ENCODE results near the gene ASCC1.

ASCC1 gene

DNA sequence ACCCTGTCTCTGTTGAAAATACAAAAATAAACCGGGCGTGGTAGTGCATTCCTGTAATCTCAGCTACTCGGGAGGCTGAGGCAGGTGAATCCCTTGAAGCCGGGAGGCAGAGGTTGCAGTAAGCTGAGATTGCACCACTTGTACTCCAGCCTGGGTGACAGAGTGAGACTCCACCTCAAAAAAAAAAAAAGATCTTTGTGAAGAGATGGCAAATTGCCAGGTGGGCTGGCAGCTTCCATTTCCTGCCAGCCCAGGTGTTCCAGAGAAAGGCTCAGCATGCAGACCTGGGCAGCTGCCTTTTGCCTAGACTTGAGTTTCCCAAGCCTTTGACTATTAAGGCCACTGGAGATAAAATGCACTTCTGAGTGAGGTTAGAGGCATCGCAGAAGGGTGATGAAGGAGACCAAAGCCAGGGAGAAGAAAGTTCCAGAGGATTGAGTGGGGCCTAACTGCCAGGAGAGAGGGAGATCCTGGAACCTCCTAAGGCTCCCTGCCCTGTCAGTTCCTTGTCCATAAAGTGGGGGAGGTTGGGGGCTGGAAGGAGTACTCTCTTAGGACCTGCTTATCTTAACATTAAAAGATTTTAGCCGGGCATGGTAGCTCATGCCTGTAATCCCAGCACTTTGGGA, 47.7 kb upstream of the ASCC1 start:
- Histone ChIP-seq H2AFZ (ENCODE audit: low read depth, low read length) (no peak overlapping the region), H3K9me3 (ENCODE audit: insufficient read depth, low read length, severe bottlenecking) (no peaks in the 10 kb centered on the region), H3K4me2 (ENCODE audit: insufficient read depth, low read length) (peak overlapping the region; percentile 50), H4K20me1 (ENCODE audit: insufficient read depth, low read length) (no peaks in the 10 kb centered on the region), H3K4me3 (ENCODE audit: low read depth in 1 of 2, low read length in 2 of 2) (peak overlapping the region in 1 of 2 experiments; percentile 32; a peak in 1 of 4 replicates), H3K9ac (ENCODE audit: low read depth, low read length) (peak overlapping the region; percentile 28), H3K27me3 (ENCODE audit: insufficient read depth, low read length, poor library complexity) (no peaks in the 10 kb centered on the region), H3K27ac (ENCODE audit: low read length) (peak overlapping the region; percentile 80), H3K36me3 (ENCODE audit: insufficient read depth, low read length) (no peaks in the 10 kb centered on the region), H3K79me2 (ENCODE audit: insufficient read depth, low read length) (no peaks in the 10 kb centered on the region), H3K4me1 (ENCODE audit: insufficient read depth, low read length) (peaks cover 70% of the 10 kb centered on the region)
- ATAC-seq (ENCODE audit: insufficient read depth, low read depth) (peak; percentile 43), DNase-seq (peak; percentile 82)
- no peak for TF ChIP-seq CTCF (IDR thresholded peaks at IDR 0.05; ENCODE audit: borderline replicate concordance, extremely low read depth, low read length, poor library complexity, severe bottlenecking)
- TF ChIP-seq EZH2 (IDR thresholded peaks at IDR 0.05; ENCODE audit: borderline replicate concordance, low read depth, low read length, severe bottlenecking), result no peak

DNA sequence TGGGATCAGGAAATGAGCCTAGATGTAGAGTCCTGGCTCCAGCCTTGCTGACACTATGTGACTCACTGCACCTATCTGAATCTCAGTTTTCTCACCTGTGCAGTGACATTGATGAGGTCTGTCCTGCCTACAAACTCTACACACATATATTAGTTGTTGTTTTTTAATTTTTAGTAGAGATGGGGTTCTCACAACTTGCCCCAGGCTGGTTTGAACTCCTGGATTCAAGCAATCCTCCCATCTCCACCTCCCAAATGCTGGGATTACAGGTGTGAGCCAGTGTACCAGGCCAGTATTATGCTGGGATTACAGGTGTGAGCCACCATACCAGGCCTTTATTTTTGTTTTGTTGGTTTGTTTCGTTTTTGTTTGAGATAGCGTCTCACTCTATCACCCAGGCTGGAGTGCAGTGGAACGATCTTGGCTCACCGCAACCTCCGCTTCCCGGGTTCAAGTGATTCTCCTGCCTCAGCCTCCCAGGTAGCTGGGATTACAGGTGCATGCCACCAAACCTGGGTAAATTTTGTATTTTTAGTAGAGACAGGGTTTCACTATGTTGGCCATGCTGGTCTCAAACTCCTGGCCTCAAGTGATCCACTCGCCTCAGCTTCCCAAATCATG, 45.8 kb upstream of the ASCC1 start:
- Histone ChIP-seq H3K27ac (ENCODE audit: low read length) (peak overlapping the region; percentile 90), H2AFZ (ENCODE audit: low read depth, low read length) (no peak overlapping the region)
- no peak for ATAC-seq (ENCODE audit: insufficient read depth, low read depth)

GRCh38 chr10:72260976-72261783, 45.1 kb upstream of the ASCC1 start:
- no peaks in the 10 kb centered on the region for H4K20me1 ChIP-seq (ENCODE audit: insufficient read depth, low read length)
- H3K4me3 ChIP-seq (ENCODE audit: low read depth in 1 of 2, low read length in 2 of 2), result peak overlapping the region in 1 of 2 experiments; percentile 52; a peak in 3 of 4 replicates
- peak overlapping the region; percentile 67 for H3K9ac ChIP-seq (ENCODE audit: low read depth, low read length)
- DNase-seq (peak; percentile 92), ATAC-seq (ENCODE audit: insufficient read depth, low read depth) (peak; percentile 70)
- H3K9me3 ChIP-seq (ENCODE audit: insufficient read depth, low read length, severe bottlenecking), result no peaks in the 10 kb centered on the region
- TF ChIP-seq CTCF (IDR thresholded peaks at IDR 0.05; ENCODE audit: borderline replicate concordance, extremely low read depth, low read length, poor library complexity, severe bottlenecking), result peak; percentile 71
- TF ChIP-seq EZH2 (IDR thresholded peaks at IDR 0.05; ENCODE audit: borderline replicate concordance, low read depth, low read length, severe bottlenecking), result no peak
- H3K79me2 ChIP-seq (ENCODE audit: insufficient read depth, low read length), result no peaks in the 10 kb centered on the region
- H3K27ac ChIP-seq (ENCODE audit: low read length), result peak overlapping the region; percentile 90
- H2AFZ ChIP-seq (ENCODE audit: low read depth, low read length), result peak overlapping the region; percentile 35; the same call in 1 of the 2 replicates
- peak overlapping the region; percentile 70 for H3K4me2 ChIP-seq (ENCODE audit: insufficient read depth, low read length)
- peaks cover 79% of the 10 kb centered on the region for H3K4me1 ChIP-seq (ENCODE audit: insufficient read depth, low read length)
- no peaks in the 10 kb centered on the region for H3K36me3 ChIP-seq (ENCODE audit: insufficient read depth, low read length)
- H3K27me3 ChIP-seq (ENCODE audit: insufficient read depth, low read length, poor library complexity), result no peaks in the 10 kb centered on the region

More for the DNA sequence above, 45.8 kb upstream of the ASCC1 start:
- Histone ChIP-seq H3K4me1 (ENCODE audit: insufficient read depth, low read length) (peaks cover 79% of the 10 kb centered on the region), H3K4me2 (ENCODE audit: insufficient read depth, low read length) (peak overlapping the region; percentile 70), H3K4me3 (ENCODE audit: low read depth in 1 of 2, low read length in 2 of 2) (peak overlapping the region in 1 of 2 experiments; percentile 52; a peak in 1 of 4 replicates), H3K9me3 (ENCODE audit: insufficient read depth, low read length, severe bottlenecking) (no peaks in the 10 kb centered on the region), H3K27me3 (ENCODE audit: insufficient read depth, low read length, poor library complexity) (no peaks in the 10 kb centered on the region), H3K79me2 (ENCODE audit: insufficient read depth, low read length) (no peaks in the 10 kb centered on the region), H4K20me1 (ENCODE audit: insufficient read depth, low read length) (no peaks in the 10 kb centered on the region), H3K9ac (ENCODE audit: low read depth, low read length) (peak overlapping the region; percentile 67), H3K36me3 (ENCODE audit: insufficient read depth, low read length) (no peaks in the 10 kb centered on the region)
- DNase-seq, result no peak
- no peak for TF ChIP-seq CTCF (IDR thresholded peaks at IDR 0.05; ENCODE audit: borderline replicate concordance, extremely low read depth, low read length, poor library complexity, severe bottlenecking)
- no peak for TF ChIP-seq EZH2 (IDR thresholded peaks at IDR 0.05; ENCODE audit: borderline replicate concordance, low read depth, low read length, severe bottlenecking)

All from DND-41 (cell line).